Fibroblast of lung (primary cell): Measurements from ENCODE around the gene TRIM60.

Experiments used
- EZH2 ChIP-seq: IDR thresholded peaks from 2 replicates; pipeline ENCODE4 v1.5.1; 2012; ENCODE audit warnings: low read length, control low read depth, mild to moderate bottlenecking; ENCODE audit errors: missing control alignments
- TF ChIP-seq, protein P1 (sequence below), 2 donors: IDR thresholded peaks in 1 of 2; conservative IDR thresholded peaks in 1 of 2; 1 replicate in 1 of 2; 2 replicates in 1 of 2; pipeline ENCODE4 v1.5.1; 2011 to 2012; ENCODE audit warnings: low read length in 2 of 2, control low read depth in 1 of 2, inconsistent platforms in 1 of 2, low read depth in 1 of 2, mild to moderate bottlenecking in 1 of 2

DNA sequence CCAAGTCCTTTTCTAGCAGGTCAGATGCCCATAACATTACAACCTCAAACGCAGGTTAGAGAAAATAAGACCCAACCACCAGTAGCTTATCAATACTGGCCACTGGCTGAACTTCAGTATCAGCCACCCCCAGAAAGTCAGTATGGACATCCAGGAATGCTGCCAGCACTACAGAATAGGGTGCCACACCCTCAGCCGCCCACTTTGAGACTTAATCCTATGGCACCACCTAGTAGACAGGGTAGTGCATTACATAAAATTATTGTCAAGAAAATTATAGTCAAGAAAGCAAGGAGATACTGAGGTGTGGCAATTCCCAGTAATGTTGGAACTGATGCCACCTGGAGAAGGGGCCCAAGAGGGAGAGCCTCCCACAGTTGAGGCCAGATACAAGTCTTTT is 34.5 kb upstream of the TRIM60 start:
- TF ChIP-seq, protein P1, sequence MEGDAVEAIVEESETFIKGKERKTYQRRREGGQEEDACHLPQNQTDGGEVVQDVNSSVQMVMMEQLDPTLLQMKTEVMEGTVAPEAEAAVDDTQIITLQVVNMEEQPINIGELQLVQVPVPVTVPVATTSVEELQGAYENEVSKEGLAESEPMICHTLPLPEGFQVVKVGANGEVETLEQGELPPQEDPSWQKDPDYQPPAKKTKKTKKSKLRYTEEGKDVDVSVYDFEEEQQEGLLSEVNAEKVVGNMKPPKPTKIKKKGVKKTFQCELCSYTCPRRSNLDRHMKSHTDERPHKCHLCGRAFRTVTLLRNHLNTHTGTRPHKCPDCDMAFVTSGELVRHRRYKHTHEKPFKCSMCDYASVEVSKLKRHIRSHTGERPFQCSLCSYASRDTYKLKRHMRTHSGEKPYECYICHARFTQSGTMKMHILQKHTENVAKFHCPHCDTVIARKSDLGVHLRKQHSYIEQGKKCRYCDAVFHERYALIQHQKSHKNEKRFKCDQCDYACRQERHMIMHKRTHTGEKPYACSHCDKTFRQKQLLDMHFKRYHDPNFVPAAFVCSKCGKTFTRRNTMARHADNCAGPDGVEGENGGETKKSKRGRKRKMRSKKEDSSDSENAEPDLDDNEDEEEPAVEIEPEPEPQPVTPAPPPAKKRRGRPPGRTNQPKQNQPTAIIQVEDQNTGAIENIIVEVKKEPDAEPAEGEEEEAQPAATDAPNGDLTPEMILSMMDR (conservative IDR thresholded peaks at IDR 0.05 in 1 of 2, IDR thresholded peaks at IDR 0.05 in 1 of 2; ENCODE audit: low read depth in 1 of 2, low read length in 2 of 2): no peak
- no peak for TF ChIP-seq EZH2
